ENCODE data around the gene CAMLG.

CAMLG gene

GRCh38 chr5:134784241-134784920, 46.0 kb downstream of the CAMLG start:
- no peak for DNase-seq

GRCh38 chr5:134784946-134785620, 46.7 kb downstream of the CAMLG start:
- no peak for DNase-seq

- no peak for DNase-seq
These were observed 49.3 kb downstream of the CAMLG start for GRCh38 chr5:134787692-134788091.

- no peak for DNase-seq
These were observed 53.2 kb downstream of the CAMLG start for GRCh38 chr5:134791580-134791979.

- DNase-seq, result no peak
These were observed 53.9 kb downstream of the CAMLG start for GRCh38 chr5:134792286-134792685.

- no peak for DNase-seq
These were observed 54.8 kb downstream of the CAMLG start for GRCh38 chr5:134793111-134793510.

- no peak for DNase-seq
These were observed 55.7 kb downstream of the CAMLG start for GRCh38 chr5:134794082-134794481.

GRCh38 chr5:134794819-134795218, 56.5 kb downstream of the CAMLG start:
- no peak for DNase-seq

- no peak for DNase-seq
These were observed 60.1 kb downstream of the CAMLG start for GRCh38 chr5:134798468-134798867.

Data from activated CD4-positive, alpha-beta T cell treated with anti-CD3 and anti-CD28 coated beads, Interleukin-2, Interleukin-6, amounts not matched to agents 100 ng/mL and 50 ng/mL, durations not matched to agents 16 hours and 8 hours (primary cell).